Measurements from ENCODE around the gene FPR3. TPM values are rescaled to one million over a fixed set of nuclear protein-coding genes. Genes with fewer than 3 reads are reported as not detected.

Gene FPR3
- total RNA-seq, 2 donors from 2014 or later = 1.6 to 4.9 TPM

DNA sequence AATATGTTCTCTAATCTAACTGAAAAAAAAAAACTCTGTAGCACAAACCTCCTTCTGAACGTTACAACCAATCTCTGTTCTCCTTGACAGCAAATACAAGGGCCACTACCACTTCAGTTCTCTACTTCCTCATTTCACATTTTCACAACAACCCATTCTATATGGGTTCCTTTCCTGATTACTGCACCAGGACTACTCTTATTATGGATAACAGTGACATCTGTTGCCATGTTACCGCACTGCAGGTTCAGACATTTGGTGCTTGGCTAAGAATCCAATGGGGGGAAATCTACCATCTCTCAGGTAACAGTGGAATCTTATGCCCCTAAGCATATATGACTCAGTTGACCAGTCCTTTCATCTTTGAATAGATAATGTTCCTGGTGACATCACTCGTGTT lies 11.6 kb upstream of the FPR3 start:
- Histone ChIP-seq H3K27me3 (no peaks in the 10 kb centered on the region), H3K36me3 (replicated peaks in 1 of 2; ENCODE audit: insufficient read depth in 1 of 2, low read depth in 2 of 2) (no peaks in the 10 kb centered on the region), H3K9me3 (no peaks in the 10 kb centered on the region), H3K4me3 (no peak overlapping the region), H3K4me1 (no peaks in the 10 kb centered on the region), H3K27ac (no peak overlapping the region)
- DNase-seq = no peak
- TF ChIP-seq, protein P1, sequence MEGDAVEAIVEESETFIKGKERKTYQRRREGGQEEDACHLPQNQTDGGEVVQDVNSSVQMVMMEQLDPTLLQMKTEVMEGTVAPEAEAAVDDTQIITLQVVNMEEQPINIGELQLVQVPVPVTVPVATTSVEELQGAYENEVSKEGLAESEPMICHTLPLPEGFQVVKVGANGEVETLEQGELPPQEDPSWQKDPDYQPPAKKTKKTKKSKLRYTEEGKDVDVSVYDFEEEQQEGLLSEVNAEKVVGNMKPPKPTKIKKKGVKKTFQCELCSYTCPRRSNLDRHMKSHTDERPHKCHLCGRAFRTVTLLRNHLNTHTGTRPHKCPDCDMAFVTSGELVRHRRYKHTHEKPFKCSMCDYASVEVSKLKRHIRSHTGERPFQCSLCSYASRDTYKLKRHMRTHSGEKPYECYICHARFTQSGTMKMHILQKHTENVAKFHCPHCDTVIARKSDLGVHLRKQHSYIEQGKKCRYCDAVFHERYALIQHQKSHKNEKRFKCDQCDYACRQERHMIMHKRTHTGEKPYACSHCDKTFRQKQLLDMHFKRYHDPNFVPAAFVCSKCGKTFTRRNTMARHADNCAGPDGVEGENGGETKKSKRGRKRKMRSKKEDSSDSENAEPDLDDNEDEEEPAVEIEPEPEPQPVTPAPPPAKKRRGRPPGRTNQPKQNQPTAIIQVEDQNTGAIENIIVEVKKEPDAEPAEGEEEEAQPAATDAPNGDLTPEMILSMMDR (IDR thresholded peaks at IDR 0.05) = no peak
- 21 to 24% methylated on average over 3 of the region's 3 CpGs for WGBS, 2 donors
- no peak for ATAC-seq
- intact Hi-C loops (cut with DNase I) = no loop called here

DNA sequence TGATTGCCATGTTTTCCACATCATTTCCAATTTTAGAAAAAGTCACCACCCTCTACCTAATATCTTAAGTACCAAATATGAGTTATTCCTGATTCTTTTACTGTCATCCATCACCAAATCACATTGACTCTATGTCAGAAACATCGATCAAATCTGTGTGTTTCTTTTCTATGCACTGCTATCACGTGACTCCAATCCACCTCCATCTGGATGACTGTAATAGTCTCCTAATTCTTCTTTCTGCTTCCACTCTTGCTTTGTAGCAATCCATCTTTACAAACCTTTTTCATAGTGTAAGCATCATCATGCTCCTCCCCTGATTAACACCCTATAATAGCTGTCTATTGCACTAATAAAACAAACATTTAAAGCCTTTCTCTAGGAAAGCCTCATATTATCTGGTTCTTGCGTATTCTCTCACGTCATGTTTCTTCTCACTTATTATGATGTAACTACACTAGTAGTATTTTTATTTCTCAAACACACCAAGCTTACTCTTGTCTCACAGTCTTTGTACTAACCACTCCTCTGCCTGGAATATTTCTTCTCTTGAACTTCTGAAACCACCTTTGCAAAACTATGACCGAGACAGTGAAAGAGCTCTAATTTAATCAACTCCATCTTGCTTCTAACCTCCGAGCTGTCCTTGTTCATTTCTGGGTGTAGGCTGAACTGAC lies 10.7 kb upstream of the FPR3 start:
- H3K27ac ChIP-seq = peak overlapping the region in 1 of 4 donors; percentile 57
- H3K4me3 ChIP-seq = no peak overlapping the region
- 41 to 44% methylated on average over 6 of the region's 6 CpGs for WGBS, 2 donors
- no peaks in the 10 kb centered on the region for H3K9me3 ChIP-seq
- no peak for ATAC-seq
- H3K27me3 ChIP-seq = no peaks in the 10 kb centered on the region
- DNase-seq = no peak
- intact Hi-C loops (cut with DNase I) = no loop called here
- H3K36me3 ChIP-seq (replicated peaks in 1 of 2; ENCODE audit: insufficient read depth in 1 of 2, low read depth in 2 of 2) = no peaks in the 10 kb centered on the region
- TF ChIP-seq, protein P1 (IDR thresholded peaks at IDR 0.05) = no peak
- TF ChIP-seq POLR2A (IDR thresholded peaks at IDR 0.05) = no peak
- no peaks in the 10 kb centered on the region for H3K4me1 ChIP-seq

DNA sequence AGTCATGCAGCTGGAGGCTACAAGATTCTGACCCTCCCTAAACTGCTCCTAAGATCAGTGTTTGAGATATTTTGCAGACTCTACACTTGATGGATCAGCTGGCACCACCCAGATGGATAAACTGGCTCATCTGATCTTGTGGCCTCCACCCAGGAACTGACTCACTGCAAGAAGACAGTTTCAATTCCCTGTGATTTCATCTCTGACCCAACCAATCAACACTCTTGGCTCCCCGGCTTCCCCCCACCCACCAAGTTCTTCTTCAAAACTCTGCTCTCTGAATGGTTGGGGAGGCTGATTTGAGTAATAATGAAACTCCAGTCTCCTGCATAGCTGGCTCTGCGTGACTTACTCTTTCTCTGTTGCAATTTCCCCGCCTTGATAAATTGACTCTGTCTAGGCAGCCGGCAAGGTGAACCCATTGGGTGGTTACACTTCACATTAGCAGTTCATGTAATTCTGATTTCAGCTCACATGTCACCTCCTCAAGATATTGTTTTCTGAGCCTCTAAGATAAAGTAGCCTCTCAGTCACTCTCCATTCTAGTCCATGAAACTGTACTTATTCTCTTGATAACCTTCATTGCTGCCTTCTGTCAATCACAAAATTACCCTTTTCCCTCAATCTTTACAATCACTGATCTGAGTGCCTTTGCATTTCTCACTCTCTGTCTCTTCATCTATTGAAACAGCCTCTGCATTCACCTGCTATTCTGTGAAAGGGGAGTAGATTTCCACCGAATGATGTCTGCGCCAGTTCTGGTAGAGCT lies 9.9 kb upstream of the FPR3 start:
- intact Hi-C loops (cut with DNase I) = no loop called here
- Histone ChIP-seq H3K4me3 (no peak overlapping the region), H3K27ac (peak overlapping the region in 1 of 4 donors; percentile 69), H3K36me3 (replicated peaks in 1 of 2; ENCODE audit: insufficient read depth in 1 of 2, low read depth in 2 of 2) (no peaks in the 10 kb centered on the region), H3K27me3 (no peaks in the 10 kb centered on the region), H3K9me3 (no peaks in the 10 kb centered on the region), H3K4me1 (no peaks in the 10 kb centered on the region)
- DNase-seq = peak; percentile 11 to 78 (median 18)
- TF ChIP-seq POLR2A (IDR thresholded peaks at IDR 0.05) = peak in 1 of 3 donors; percentile 20
- TF ChIP-seq, protein P1 (IDR thresholded peaks at IDR 0.05) = no peak
- 48 to 57% methylated on average over 6 of the region's 6 CpGs for WGBS, 2 donors
- ATAC-seq = no peak

DNA sequence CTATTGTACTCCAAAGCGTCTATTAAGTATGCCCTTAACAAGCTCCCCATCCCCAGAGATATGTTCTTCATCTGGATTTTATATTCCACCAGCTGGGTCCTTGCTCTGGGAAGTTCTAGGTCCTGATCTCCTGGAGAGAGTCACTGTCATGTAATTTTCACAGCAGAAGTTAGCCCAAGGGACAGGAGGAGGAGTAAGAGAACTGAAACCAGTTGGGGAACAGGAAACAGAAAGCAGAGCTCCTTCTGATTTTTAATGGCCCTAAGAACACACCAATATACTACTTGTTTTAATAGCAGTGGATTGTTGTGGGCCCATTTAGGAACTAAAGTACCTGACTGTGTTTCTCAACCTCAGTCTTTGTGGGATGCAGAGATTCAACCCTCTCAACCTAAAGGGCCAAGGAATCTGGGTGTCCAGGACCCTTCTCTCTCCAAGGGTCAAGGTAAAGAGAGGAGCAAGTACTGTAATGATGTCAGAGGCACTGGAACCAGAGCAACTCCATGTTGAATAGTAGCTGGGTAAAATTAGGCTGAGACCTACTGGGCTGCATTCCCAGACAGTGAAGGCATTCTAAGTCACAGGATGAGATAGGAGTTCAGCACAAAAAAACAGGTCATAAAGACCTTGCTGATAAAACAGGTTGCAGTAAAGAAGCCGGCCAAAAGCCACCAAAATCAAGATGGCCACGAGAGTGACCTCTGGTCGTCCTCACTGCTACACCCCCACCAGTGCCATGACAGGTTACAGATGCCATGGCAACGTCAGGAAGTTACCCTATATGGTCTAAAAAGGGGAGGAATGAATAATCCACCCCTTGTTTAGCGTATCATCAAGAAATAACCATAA lies 8.1 kb upstream of the FPR3 start:
- no peaks in the 10 kb centered on the region for H3K4me1 ChIP-seq
- DNase-seq (no peak), ATAC-seq (no peak)
- no peaks in the 10 kb centered on the region for H3K36me3 ChIP-seq (replicated peaks in 1 of 2; ENCODE audit: insufficient read depth in 1 of 2, low read depth in 2 of 2)
- peak overlapping the region in 1 of 4 donors; percentile 26 for H3K27ac ChIP-seq
- H3K27me3 ChIP-seq = no peaks in the 10 kb centered on the region
- H3K9me3 ChIP-seq = no peaks in the 10 kb centered on the region
- intact Hi-C loops (cut with DNase I) = no loop called here
- no peak overlapping the region for H3K4me3 ChIP-seq
- 36 to 40% methylated on average over 6 of the region's 6 CpGs for WGBS, 2 donors
- TF ChIP-seq, protein P1 (IDR thresholded peaks at IDR 0.05) = no peak
- no peak for TF ChIP-seq POLR2A (IDR thresholded peaks at IDR 0.05)

All from body of pancreas (tissue), 4 donors.